ENCODE results near the gene THRB.
"Not testable (repeated sequence)": the region's sequence is repeated elsewhere in the genome, so short reads cannot be mapped to it uniquely, and the experiment has no call there.

GRCh38 chr3:24094818-24095217, 399.8 kb downstream of the THRB start:
- not testable (repeated sequence) for TF ChIP-seq EZH2 (IDR thresholded peaks at IDR 0.05; ENCODE audit: insufficient read depth, poor library complexity, severe bottlenecking); EZH2phosphoT487 (IDR thresholded peaks at IDR 0.05; ENCODE audit: insufficient read depth, low read depth)

All from GM23248 (cell line).